Naive thymus-derived CD8-positive, alpha-beta T cell (primary cell): ENCODE measurements around the gene ZNF346. TPM values are rescaled to one million over a fixed set of nuclear protein-coding genes. Genes with fewer than 3 reads are reported as not detected.

Experiments used
- polyA plus RNA-seq, 3 donors: library from polyadenylated mRNA; unstranded; fragments of 300-500 nt; fragmentation: Illumina TruSeq; gene quantifications; one replicate each; pipeline ENCODE4 v1.2.3, GENCODE V29; 2021
- total RNA-seq, 8 experiments: library from RNA in 2 of 8; stranded (reverse) in 2 of 8; gene quantifications; one replicate each; pipeline ENCODE4 v1.2.3 and lab custom pipeline; 2021 to 2026

ZNF346 gene
- total and polyA plus RNA-seq, 5 experiments from 2014 or later = 9.3 to 30.5 (median 19.5) TPM

Other genes with a start within 250 kb of the ZNF346 start
- not detected for gene UNC5A, start 212.1 kb upstream of the ZNF346 start, total RNA-seq
- not detected for gene UNC5A, start 212.1 kb upstream of the ZNF346 start, polyA plus RNA-seq
- under 1 TPM; 0.52 to 0.86 TPM for gene HK3, start 123.3 kb upstream of the ZNF346 start, total RNA-seq
- gene HK3, start 123.3 kb upstream of the ZNF346 start, polyA plus RNA-seq = under 1 TPM in 2 of 3 donors, not detected in 1; 0.21 to 0.23 TPM
- 10 to 100 TPM; 60.9 to 70.0 TPM for gene UIMC1, start 15.9 kb upstream of the ZNF346 start, total RNA-seq
- 10 to 100 TPM; 15.4 to 31.0 (median 16.6) TPM for gene UIMC1, start 15.9 kb upstream of the ZNF346 start, polyA plus RNA-seq
- 1 to 10 TPM; 1.8 to 3.0 TPM for gene FGFR4, start 64.2 kb downstream of the ZNF346 start, total RNA-seq
- gene FGFR4, start 64.2 kb downstream of the ZNF346 start, polyA plus RNA-seq = under 1 TPM in 2 of 3 donors, not detected in 1; 0.23 to 0.76 TPM
- gene NSD1, start 111.1 kb downstream of the ZNF346 start, total RNA-seq = 100 to 1,000 TPM; 118 to 130 TPM
- gene NSD1, start 111.1 kb downstream of the ZNF346 start, polyA plus RNA-seq = 10 to 100 TPM; 25.0 to 43.1 (median 42.7) TPM